ENCODE data around the gene PNPLA3.

DNA sequence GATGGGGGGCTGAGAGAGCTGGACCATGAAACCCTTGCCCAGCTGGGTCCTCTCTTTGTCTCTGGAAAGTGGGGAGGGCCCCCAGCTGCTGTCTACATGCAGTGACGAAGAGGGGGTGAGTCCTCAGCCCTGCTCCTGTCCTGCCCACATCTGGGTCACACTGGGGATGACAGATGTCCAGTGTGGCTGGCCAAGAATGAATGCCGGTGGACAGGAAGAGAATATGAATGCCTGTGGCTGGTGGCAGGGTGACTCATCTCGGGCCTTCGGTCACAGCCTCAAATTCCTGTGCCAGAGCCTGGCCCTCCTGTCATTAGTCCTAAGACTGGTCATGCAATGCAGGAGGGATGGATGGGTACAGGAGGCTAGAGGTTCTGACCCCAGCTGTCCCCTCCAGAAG, 2.2 kb upstream of the PNPLA3 start:
- TF ChIP-seq EZH2 (IDR thresholded peaks at IDR 0.05; ENCODE audit: borderline replicate concordance, low read depth, low read length, severe bottlenecking) (no peak), CTCF (IDR thresholded peaks at IDR 0.05; ENCODE audit: borderline replicate concordance, extremely low read depth, low read length, poor library complexity, severe bottlenecking) (no peak)

Data from DND-41 (cell line).